SH-SY5Y (cell line): ENCODE measurements around the gene GCNT1.

Experiments
- GATA2 ChIP-seq: IDR thresholded peaks from 2 replicates; pipeline ENCODE4 v1.6.1; 2011; ENCODE audit warnings: mild to moderate bottlenecking, low read depth, low read length
- GATA3 ChIP-seq: IDR thresholded peaks from 2 replicates; pipeline ENCODE4 v1.6.1; 2011; ENCODE audit warnings: low read depth, mild to moderate bottlenecking, low read length, moderate library complexity

DNA sequence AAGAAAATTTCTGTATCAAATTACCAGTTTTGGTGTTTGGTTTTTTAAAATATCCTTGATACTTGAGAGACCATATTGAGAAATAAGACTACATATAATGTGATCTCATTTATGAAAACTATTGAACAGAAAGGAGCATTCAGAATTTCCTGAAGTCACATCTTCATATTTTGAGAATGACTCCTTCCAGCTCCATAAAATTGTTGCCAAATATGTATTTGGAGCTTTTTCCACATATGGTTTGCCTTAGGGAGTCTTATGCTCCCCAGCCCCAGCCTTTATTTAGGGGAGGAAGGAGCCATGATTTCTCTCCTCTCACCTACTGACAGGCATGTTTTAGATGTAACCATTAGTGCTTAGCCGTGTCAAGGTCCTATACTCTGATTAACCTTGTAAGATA, 51.1 kb downstream of the GCNT1 start:
- TF ChIP-seq GATA2 (no peak), GATA3 (no peak)
